Measurements from ENCODE around the gene NID2.

Gene NID2

DNA sequence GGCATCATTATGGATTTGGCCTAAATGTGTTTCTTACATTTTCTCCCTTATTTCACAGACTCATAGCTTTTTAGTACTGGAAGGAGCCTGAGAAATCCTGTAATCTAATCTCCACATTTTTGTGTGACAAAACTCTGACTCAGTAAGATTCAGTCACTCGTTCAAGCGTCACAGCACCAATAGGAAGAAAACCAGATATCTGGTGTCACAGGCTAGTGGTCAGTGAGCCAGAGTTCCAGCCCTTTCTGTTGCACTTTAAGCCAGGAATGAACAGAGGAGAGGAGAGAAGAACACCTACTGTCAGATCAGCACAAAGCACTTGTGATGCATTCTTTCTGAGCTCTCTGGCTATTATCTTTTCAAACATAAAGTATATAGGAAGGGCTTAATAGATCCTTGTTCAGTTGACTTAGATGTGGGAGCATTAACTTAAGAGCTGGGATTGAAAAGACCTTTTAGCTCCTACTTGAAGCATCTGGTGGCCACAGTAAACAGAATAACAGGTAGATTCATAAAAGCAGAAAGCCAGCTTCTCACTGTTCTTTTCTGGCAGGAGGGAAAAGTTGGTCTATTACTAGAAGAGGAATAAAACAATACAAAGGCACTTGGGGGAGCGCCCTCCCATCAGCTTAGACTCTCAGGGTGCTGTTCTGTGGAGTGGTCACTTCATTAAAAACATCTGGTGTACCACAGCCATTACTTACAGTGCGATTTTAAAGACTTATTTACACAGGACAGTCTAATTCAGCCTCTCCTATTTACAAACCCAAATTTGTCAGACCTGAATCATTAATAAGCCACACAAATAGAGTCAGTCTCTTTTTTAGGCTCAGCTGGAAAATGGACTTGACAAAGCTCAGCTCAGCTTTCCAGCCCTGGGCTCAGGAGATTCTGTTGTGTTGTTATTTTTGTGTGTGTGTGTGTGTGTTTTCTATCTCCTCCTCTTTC, 12.2 kb upstream of the NID2 start:
- no peak overlapping the region for H3K27ac ChIP-seq
- DNase-seq (ENCODE audit: low spot score): no peak
- CTCF ChIA-PET: interaction anchor here (0.7 kb wide), 1 partner anchor 177 kb away, joined by 3 read pairs; no protein-coding TSS in a partner anchor
- TF ChIP-seq, protein P1, sequence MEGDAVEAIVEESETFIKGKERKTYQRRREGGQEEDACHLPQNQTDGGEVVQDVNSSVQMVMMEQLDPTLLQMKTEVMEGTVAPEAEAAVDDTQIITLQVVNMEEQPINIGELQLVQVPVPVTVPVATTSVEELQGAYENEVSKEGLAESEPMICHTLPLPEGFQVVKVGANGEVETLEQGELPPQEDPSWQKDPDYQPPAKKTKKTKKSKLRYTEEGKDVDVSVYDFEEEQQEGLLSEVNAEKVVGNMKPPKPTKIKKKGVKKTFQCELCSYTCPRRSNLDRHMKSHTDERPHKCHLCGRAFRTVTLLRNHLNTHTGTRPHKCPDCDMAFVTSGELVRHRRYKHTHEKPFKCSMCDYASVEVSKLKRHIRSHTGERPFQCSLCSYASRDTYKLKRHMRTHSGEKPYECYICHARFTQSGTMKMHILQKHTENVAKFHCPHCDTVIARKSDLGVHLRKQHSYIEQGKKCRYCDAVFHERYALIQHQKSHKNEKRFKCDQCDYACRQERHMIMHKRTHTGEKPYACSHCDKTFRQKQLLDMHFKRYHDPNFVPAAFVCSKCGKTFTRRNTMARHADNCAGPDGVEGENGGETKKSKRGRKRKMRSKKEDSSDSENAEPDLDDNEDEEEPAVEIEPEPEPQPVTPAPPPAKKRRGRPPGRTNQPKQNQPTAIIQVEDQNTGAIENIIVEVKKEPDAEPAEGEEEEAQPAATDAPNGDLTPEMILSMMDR (conservative IDR thresholded peaks at IDR 0.05; ENCODE audit: low read depth): no peak
- POLR2A ChIA-PET (ENCODE audit: low non-redundant PET): no interaction called here

DNA sequence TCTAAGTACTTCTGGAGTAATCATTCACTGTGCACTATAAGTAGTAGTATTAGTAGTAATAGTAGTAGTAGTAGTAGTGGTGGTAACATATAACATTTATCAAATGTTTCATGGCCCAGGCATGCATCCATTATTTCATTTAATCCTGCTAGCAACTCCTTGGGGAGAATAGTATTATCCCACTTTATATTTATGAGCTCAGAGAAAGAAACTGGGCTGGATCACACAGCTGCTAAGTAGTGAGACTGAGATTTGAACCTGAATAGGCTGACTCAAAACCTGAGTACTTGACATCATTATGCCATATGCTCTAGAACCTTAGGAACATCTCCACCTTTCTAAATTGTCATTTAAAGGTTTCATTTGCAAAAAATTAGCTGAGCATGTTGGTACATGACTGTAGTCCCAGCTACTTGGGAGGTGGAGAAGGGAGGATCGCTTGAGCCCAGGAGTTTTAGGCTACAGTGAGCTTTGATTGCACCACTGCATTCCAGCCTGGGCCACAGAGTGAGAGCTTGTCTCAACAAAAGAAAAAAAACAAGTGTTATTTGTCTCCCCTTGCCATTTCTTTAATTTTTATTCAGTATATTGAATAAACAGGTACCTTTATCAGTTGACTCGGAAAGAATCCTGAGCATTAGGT, 11.4 kb upstream of the NID2 start:
- H3K27ac ChIP-seq: no peak overlapping the region
- POLR2A ChIA-PET (ENCODE audit: low non-redundant PET): no interaction called here
- DNase-seq (ENCODE audit: low spot score): no peak
- CTCF ChIA-PET: interaction anchor here (0.7 kb wide), 2 partner anchors 177 to 431 kb away, joined by 3 read pairs; no protein-coding TSS in a partner anchor
- TF ChIP-seq, protein P1 (conservative IDR thresholded peaks at IDR 0.05; ENCODE audit: low read depth): no peak

DNA sequence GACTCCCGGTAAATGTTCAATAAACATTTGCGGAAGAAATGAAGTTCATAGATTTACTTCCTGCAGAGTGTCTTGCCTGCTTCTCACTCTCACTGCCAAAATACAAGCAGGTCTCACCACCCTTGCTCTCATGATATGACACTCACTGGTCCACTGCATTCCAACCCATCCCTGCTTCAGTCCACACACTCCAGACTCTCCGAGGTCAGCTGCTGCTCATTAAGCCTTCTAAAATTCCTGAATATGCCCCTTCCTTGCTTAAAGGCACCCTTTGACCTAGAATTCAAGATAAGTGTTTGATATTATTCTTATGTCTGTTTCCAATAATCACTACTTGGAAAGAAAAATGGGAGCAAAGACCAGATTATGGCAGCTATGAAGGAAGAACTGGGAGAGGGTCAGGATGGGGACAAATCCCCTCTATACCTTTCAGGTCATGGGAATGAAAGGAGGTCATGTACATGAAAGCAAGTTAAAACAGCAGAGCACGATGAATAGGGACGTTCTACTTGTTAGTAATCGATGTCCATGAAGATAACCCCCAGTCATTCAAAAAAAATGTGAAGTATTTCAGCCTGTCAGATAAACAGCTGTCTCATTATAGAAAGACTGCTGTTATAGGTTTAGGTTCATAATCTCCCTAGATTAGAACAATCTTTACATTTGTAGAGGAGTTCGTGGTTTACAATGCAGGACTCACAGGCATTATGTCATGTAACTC, 10.5 kb upstream of the NID2 start:
- H3K27ac ChIP-seq: no peak overlapping the region
- ChIA-PET POLR2A (ENCODE audit: low non-redundant PET) (no interaction called here), CTCF (no interaction called here)
- TF ChIP-seq, protein P1 (conservative IDR thresholded peaks at IDR 0.05; ENCODE audit: low read depth): no peak
- DNase-seq (ENCODE audit: low spot score): peak; percentile 32

DNA sequence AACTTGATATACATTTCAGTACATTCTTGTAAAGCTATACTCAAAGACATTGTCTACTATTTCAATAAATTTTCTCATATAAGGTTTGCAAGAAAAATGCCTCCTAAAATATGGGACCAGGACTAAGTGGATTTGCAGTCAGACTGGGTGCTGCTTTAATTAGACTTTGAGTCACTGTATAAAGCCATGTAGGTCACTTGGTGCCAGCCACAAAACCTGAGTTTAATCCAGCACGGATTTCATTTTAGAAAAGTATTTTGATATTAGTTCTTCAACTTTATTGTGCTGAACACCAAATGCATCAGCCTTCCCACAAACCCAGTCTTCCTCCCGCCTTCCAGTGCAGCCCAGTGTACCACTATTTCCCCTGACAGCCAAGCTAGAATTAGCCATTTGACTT, 9.9 kb upstream of the NID2 start:
- ChIA-PET POLR2A (ENCODE audit: low non-redundant PET) (no interaction called here), CTCF (no interaction called here)
- TF ChIP-seq, protein P1 (conservative IDR thresholded peaks at IDR 0.05; ENCODE audit: low read depth): no peak
- H3K27ac ChIP-seq: no peak overlapping the region
- DNase-seq (ENCODE audit: low spot score): no peak

DNA sequence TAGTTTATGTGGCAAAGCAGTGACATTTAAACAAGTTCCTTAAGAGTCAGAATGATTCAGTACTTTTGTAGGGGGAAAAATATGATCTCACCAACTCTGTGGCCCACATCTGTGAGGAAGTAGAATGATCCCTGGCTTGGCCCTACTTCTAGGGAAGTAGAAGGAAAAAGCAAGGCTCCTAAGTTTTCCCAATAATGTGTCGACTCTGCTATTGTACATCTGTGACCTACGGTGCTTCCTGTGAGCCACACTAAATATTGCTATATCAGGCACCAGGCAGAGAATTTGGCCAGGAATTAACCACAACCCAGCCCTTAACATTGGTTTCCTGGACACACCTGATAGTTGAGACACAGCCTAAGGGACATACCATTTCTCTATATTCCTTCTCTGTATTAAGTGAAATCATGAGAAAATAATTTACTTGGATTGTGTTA, 9.3 kb upstream of the NID2 start:
- ChIA-PET CTCF (no interaction called here), POLR2A (ENCODE audit: low non-redundant PET) (no interaction called here)
- H3K27ac ChIP-seq: no peak overlapping the region
- no peak for DNase-seq (ENCODE audit: low spot score)
- TF ChIP-seq, protein P1 (conservative IDR thresholded peaks at IDR 0.05; ENCODE audit: low read depth): no peak

Measured in RWPE1 (cell line).